Ovary (tissue), 9 donors: ENCODE measurements around the gene UNC5B. TPM values are rescaled to one million over a fixed set of nuclear protein-coding genes. Genes with fewer than 3 reads are reported as not detected.
A peak's percentile ranks its signal among the peaks of the same experiment; 100 is the strongest.

Source experiments
- DNase-seq, 5 donors: peaks; one replicate each; pipeline ENCODE4 v3.0.0-alpha.2; 2019 to 2020
- H3K27ac ChIP-seq, 2 donors: fragments of 200-600 bp; one replicate each; pipeline versions ENCODE4 v1.5.1 to v1.8.0; 2019 to 2022
- H3K27me3 ChIP-seq: fragments of 200-600 bp; one replicate; pipeline ENCODE4 v1.8.0; 2022
- H3K36me3 ChIP-seq: fragments of 200-600 bp; sonication (generic); one replicate; pipeline ENCODE4 v1.5.1; 2019
- H3K4me1 ChIP-seq: one replicate; pipeline ENCODE4 v1.8.1; 2013; ENCODE audit warnings: mild to moderate bottlenecking, moderate library complexity; ENCODE audit not compliant: insufficient read depth
- H3K4me3 ChIP-seq: fragments of 200-600 bp; sonication (generic); one replicate; pipeline ENCODE4 v1.5.1; 2017
- H3K9me3 ChIP-seq, 2 donors: fragments of 200-600 bp in 1 of 2; sonication (generic) in 1 of 2; one replicate each; pipeline versions ENCODE4 v1.5.1 to v1.8.1; 2013 to 2019; ENCODE audit warnings: mild to moderate bottlenecking in 1 of 2, moderate library complexity in 1 of 2
- EP300 ChIP-seq: sonication (generic); formaldehyde crosslinking; IDR thresholded peaks from one replicate; pipeline ENCODE4 v1.6.1; 2017; ENCODE audit warnings: antibody characterized with exemption
- POLR2A ChIP-seq: fragments of 450-650 bp; IDR thresholded peaks from one replicate; pipeline ENCODE4 v1.6.1; 2017; ENCODE audit warnings: antibody characterized with exemption, mild to moderate bottlenecking, moderate library complexity
- WGBS, 3 donors: extraction: QIAGEN DNeasy Blood & Tissue Kit in 1 of 3; methylation state at CpG; one replicate each; pipeline versions ENCODE4 v1.1.5 to v1.1.7; 2013 to 2017; 5-methylcytosine and 5-hydroxymethylcytosine counted together
- intact Hi-C, 4 donors: fragments of 100-400 bp; cut with DNase I; formaldehyde crosslinking; loops; one replicate each; pipeline versions ENCODE4 v1.11.0 to v1.15.1; 2022 to 2023
- polyA plus RNA-seq, 2 donors: library from polyadenylated mRNA; stranded (reverse); fragments of 200-250 nt in 1 of 2; fragments of 350-450 nt in 1 of 2; fragmentation: Illumina TruSeq in 1 of 2; extraction: RNeasy Lipid Tissue Mini Kit (QIAGEN cat#74804) in 1 of 2; gene quantifications; one replicate each; pipeline ENCODE4 v1.2.3, GENCODE V29; 2013 to 2014
- total RNA-seq, 7 donors: library from RNA; depleted of rRNA in 2 of 7; stranded (reverse); fragments of >200 nt in 2 of 7; fragmentation: NEBNext Ultra II Directional in 3 of 7; extraction: Animal tissue kit (Norgen Biotek cat#: 25700) in 3 of 7; gene quantifications; one replicate each; pipeline versions ENCODE4 v1.1.0 to v1.2.4, GENCODE V29; 2016 to 2023
- TF ChIP-seq, protein P1 (sequence below), 3 donors: fragments of 450-650 bp in 2 of 3; fragments of 200-600 bp in 1 of 3; IDR thresholded peaks; one replicate each; pipeline versions ENCODE4 v1.5.1 to v1.8.0; 2016 to 2022; ENCODE audit warnings: antibody characterized with exemption in 3 of 3, mild to moderate bottlenecking in 1 of 3
- donor health status: DM: no; HTN: no; CAD: no; lungs with moderate emphysema.
- donor health status: DM: no; HTN: no; CAD: no.
- donor health status: Bipolar disorder and iron deficiency.
- donor health status: DM: yes; HTN: yes; CAD: no.
- donor health status: DM: no; HTN: no; CAD: no.
- donor health status: DM: yes; HTN: yes; CAD: no.

The UNC5B gene
- total and polyA plus RNA-seq, 9 donors = 2.7 to 48.0 (median 6.3) TPM

DNA sequence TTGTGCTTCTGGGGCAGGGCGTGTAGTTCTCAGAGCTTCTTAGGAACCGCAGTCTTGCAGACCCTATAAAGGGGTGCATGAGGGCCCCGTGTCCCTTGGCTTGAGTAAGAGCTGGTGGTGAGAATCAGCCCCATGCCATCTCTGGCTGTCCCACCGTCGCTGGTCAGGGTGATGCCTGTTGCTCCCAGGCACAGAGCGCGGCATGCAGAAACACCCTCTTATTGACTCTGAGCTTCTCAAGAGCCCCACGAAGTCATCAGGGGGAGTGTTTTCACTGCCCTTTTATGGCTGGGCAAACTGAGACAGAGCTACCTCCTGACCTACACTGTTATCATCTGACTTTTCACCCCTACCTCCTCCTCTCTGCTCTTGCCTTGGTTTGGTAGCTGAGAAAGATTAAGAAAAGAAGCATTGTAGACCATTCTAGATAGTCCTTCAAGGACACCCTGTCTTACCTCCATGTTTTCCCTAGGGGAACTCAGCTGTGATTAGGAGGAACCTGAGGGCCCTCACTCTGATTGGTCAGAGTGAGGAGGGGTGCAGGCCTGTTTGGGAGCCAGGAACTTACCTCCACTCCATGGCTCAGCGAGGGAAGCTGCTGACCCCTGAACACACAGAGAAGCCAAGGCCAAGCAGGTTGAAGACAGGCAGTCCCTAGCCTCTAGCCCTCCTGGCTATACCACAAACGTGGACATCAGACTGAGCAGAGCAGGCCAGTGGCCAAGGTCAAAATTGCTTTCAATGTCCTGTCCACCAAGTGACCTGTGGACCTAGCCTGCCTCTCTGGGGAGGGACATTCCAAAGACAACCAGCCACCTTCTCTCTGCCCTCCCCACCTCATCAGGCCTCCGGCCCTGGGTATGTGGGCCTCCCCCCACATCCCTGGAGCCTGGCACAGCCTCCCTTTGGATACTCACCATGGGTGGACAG is 17.6 kb downstream of the UNC5B start:
- H3K4me3 ChIP-seq = no peak overlapping the region
- H3K4me1 ChIP-seq = peaks cover under 1% of the 10 kb centered on the region
- WGBS, 3 donors = 78 to 85% (median 79%) methylated on average over 11 of the region's 11 CpGs

DNA sequence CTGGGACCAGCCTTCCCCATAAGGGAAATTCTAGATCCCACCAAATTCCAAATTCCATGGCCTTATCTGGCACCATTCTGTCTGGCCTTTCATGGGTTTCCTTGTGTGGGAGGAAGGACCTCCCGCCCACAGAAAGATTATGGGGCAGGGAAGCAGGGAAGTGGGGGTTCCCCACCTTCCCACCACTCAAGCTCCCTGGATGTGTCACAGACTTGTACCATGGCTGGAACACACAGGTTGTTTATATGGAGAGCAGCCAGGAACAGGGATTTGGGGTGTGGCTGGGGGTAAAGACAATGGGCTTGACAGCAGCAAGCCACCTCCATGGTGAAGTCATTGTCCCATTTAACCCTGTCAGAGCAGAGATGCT is 18.3 kb downstream of the UNC5B start:
- TF ChIP-seq, protein P1, sequence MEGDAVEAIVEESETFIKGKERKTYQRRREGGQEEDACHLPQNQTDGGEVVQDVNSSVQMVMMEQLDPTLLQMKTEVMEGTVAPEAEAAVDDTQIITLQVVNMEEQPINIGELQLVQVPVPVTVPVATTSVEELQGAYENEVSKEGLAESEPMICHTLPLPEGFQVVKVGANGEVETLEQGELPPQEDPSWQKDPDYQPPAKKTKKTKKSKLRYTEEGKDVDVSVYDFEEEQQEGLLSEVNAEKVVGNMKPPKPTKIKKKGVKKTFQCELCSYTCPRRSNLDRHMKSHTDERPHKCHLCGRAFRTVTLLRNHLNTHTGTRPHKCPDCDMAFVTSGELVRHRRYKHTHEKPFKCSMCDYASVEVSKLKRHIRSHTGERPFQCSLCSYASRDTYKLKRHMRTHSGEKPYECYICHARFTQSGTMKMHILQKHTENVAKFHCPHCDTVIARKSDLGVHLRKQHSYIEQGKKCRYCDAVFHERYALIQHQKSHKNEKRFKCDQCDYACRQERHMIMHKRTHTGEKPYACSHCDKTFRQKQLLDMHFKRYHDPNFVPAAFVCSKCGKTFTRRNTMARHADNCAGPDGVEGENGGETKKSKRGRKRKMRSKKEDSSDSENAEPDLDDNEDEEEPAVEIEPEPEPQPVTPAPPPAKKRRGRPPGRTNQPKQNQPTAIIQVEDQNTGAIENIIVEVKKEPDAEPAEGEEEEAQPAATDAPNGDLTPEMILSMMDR (IDR thresholded peaks at IDR 0.05) = no peak
- no peak for TF ChIP-seq EP300
- no peak for TF ChIP-seq POLR2A
- intact Hi-C loops = loop anchor here in 1 of 4 donors (5.0 kb wide), 1 partner anchor 502 kb away; no protein-coding TSS in a partner anchor
- H3K27me3 ChIP-seq = no peaks in the 10 kb centered on the region
- no peak for DNase-seq
- no peaks in the 10 kb centered on the region for H3K36me3 ChIP-seq
- H3K27ac ChIP-seq = no peak overlapping the region
- WGBS, 3 donors = 57 to 77% (median 74%) methylated on average over 1 of the region's 1 CpG
- H3K4me3 ChIP-seq = no peak overlapping the region
- no peaks in the 10 kb centered on the region for H3K9me3 ChIP-seq
- H3K4me1 ChIP-seq = peaks cover 5% of the 10 kb centered on the region

More for the DNA sequence above, 17.6 kb downstream of the UNC5B start:
- peak in 1 of 5 donors; percentile 13 for DNase-seq
- H3K27ac ChIP-seq = no peak overlapping the region
- TF ChIP-seq, protein P1 (IDR thresholded peaks at IDR 0.05) = no peak
- TF ChIP-seq POLR2A = no peak
- TF ChIP-seq EP300 = no peak
- no peaks in the 10 kb centered on the region for H3K27me3 ChIP-seq
- intact Hi-C loops = loop anchor here in 1 of 4 donors (5.0 kb wide), 1 partner anchor 502 kb away; no protein-coding TSS in a partner anchor
- H3K36me3 ChIP-seq = no peaks in the 10 kb centered on the region
- no peaks in the 10 kb centered on the region for H3K9me3 ChIP-seq

DNA sequence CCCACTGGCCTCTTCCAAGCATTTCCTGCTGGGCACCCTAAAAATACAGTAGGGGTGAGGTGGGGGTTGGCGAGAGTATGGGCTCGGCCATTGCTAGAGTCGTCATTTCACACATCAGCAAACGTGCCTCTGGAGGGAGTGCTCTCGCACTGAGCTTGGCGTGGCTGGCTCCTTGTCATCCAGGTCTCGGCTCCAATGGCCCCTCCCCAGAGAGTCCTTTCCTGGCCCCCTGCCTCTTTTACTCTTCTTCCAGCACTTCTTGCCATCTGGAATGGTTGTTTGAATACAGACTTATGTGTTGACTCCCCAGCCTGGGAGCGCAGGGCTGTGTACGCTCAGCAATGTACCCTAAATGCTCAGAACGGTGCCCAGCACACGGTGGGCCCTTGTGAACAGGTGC is 18.8 kb downstream of the UNC5B start:
- H3K4me3 ChIP-seq = no peak overlapping the region
- TF ChIP-seq, protein P1 (IDR thresholded peaks at IDR 0.05) = no peak
- TF ChIP-seq EP300 (no peak), POLR2A (no peak)
- intact Hi-C loops = loop anchor here in 1 of 4 donors (5.0 kb wide), 1 partner anchor 501 kb away; no protein-coding TSS in a partner anchor
- WGBS, 3 donors = 87 to 96% (median 91%) methylated on average over 11 of the region's 11 CpGs
- H3K27me3 ChIP-seq = no peaks in the 10 kb centered on the region
- H3K27ac ChIP-seq = no peak overlapping the region
- peaks cover 5% of the 10 kb centered on the region for H3K4me1 ChIP-seq
- no peak for DNase-seq
- H3K9me3 ChIP-seq = no peaks in the 10 kb centered on the region
- no peaks in the 10 kb centered on the region for H3K36me3 ChIP-seq

DNA sequence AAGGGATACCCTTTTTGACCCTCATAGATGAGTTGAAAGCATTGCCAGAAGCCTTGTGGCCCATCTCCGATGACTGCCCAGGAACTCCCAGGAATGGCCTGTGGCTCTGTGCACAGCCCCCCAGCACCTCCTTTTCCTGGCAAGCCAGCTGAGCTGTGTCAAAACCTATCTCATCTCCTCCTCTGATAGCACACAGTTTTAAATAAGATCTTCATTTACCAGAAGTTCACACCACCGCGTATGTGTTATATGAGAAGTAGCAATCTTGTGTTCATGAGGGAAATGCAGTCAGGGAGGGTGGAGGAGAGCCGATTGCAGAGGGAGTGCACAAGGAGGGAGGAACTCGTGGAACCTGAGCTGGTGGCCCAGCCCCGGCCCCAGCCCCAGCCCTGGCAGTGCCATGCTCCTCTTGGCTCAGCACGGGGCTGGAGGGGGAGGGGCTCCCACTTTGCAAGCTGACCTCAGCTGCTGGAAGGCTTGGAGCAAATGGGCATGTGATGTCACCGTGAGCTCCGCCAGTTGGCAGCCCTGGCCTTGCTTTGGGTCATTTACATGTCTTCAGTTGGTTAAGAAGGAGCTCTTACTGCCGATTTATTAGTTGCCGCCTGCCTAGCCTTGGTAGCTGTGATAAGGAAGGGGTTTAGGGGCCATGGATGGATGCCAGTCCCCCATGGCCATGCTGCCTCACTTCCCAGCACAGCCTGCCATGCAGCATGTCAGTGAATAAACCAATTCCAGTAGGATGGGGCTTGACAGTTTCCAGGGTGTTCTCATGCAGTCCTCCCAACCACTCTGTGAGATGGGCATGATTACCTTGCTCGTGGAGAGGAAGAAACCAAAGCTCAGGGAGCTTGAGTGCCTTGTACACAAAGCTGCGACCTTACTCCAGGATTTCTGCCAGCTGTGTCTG is 20.0 kb downstream of the UNC5B start:
- peak in 1 of 5 donors; percentile 35 for DNase-seq
- H3K9me3 ChIP-seq = no peaks in the 10 kb centered on the region
- peaks cover 5% of the 10 kb centered on the region for H3K4me1 ChIP-seq
- no peak overlapping the region for H3K27ac ChIP-seq
- no peaks in the 10 kb centered on the region for H3K36me3 ChIP-seq
- intact Hi-C loops = loop anchor here in 1 of 4 donors (5.0 kb wide), 1 partner anchor 500 kb away; no protein-coding TSS in a partner anchor
- H3K27me3 ChIP-seq = no peaks in the 10 kb centered on the region
- H3K4me3 ChIP-seq = no peak overlapping the region
- WGBS, 3 donors = 61 to 69% (median 69%) methylated on average over 13 of the region's 13 CpGs
- no peak for TF ChIP-seq POLR2A
- TF ChIP-seq, protein P1 (IDR thresholded peaks at IDR 0.05) = no peak
- no peak for TF ChIP-seq EP300
